ENCODE results near the gene AMDHD1. TPM values are rescaled to one million over a fixed set of nuclear protein-coding genes. Genes with fewer than 3 reads are reported as not detected.

The AMDHD1 gene
- total and polyA plus RNA-seq, 10 donors: 2.2 to 12.2 (median 3.0) TPM

DNA sequence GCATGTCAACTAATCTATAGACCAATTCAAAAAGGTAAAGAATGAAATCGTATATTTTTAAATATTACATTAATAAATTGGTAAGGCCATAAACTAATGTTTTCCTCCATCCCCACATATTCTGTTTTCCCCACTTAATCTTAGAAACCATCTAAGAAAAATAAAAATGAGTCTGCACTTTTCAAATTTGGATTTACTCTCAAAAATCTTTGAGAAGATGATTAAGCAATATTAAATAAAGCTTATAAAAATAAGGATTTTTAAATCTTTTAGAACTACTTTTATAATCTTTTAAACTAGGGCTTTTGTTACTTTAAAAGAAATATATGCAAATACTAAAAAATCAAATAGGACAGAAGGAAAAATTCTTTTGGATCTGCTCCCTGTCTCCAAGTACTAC, 63.6 kb downstream of the AMDHD1 start:
- DNase-seq: no peak
- intact Hi-C loops (cut with DNase I; ENCODE audit: low total_unique reads): no loop called here
- Histone ChIP-seq H3K9me3 (no peaks in the 10 kb centered on the region), H3K27me3 (replicated peaks in 1 of 7) (no peaks in the 10 kb centered on the region), H3K4me1 (no peaks in the 10 kb centered on the region), H3K4me3 (no peak overlapping the region), H3K27ac (no peak overlapping the region), H3K36me3 (peaks cover 0 to 100% (median 90%) of the 10 kb centered on the region in 6 donors)
- TF ChIP-seq POLR2A (IDR thresholded peaks at IDR 0.05) (no peak), POLR2AphosphoS5 (IDR thresholded peaks at IDR 0.05) (no peak)
- TF ChIP-seq, protein P1, sequence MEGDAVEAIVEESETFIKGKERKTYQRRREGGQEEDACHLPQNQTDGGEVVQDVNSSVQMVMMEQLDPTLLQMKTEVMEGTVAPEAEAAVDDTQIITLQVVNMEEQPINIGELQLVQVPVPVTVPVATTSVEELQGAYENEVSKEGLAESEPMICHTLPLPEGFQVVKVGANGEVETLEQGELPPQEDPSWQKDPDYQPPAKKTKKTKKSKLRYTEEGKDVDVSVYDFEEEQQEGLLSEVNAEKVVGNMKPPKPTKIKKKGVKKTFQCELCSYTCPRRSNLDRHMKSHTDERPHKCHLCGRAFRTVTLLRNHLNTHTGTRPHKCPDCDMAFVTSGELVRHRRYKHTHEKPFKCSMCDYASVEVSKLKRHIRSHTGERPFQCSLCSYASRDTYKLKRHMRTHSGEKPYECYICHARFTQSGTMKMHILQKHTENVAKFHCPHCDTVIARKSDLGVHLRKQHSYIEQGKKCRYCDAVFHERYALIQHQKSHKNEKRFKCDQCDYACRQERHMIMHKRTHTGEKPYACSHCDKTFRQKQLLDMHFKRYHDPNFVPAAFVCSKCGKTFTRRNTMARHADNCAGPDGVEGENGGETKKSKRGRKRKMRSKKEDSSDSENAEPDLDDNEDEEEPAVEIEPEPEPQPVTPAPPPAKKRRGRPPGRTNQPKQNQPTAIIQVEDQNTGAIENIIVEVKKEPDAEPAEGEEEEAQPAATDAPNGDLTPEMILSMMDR (IDR thresholded peaks at IDR 0.05 in 8 of 11, conservative IDR thresholded peaks at IDR 0.05 in 3 of 11): no peak
- WGBS, 5 donors: 91 to 97% (median 95%) methylated on average over 1 of the region's 1 CpG

DNA sequence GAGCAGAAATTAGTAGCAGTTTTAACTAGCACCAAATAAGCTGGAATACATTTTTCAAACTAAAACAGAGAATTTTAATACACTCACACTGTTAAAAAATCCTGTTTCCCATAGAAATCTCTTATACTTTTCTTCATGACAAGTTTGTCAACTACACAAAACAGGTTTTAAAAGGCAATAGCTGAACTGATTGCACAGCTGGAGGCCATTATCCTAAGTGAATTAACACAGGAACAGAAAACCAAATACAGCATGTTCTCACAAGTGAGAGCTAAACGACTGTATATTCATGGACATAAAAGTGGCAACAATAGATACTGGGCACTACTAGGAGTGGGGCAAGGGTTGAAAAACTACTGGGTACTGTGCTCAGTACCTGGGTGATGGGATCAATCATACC, 64.6 kb downstream of the AMDHD1 start:
- no peak for TF ChIP-seq POLR2A (IDR thresholded peaks at IDR 0.05)
- TF ChIP-seq POLR2AphosphoS5 (IDR thresholded peaks at IDR 0.05): no peak
- TF ChIP-seq, protein P1 (IDR thresholded peaks at IDR 0.05 in 8 of 11, conservative IDR thresholded peaks at IDR 0.05 in 3 of 11): no peak
- DNase-seq: no peak
- Histone ChIP-seq H3K9me3 (no peaks in the 10 kb centered on the region), H3K4me1 (no peaks in the 10 kb centered on the region), H3K4me3 (no peak overlapping the region), H3K27me3 (replicated peaks in 1 of 7) (no peaks in the 10 kb centered on the region), H3K27ac (no peak overlapping the region), H3K36me3 (peaks cover 0 to 100% (median 90%) of the 10 kb centered on the region in 6 donors)
- WGBS, 5 donors: 71 to 83% (median 78%) methylated on average over 1 of the region's 1 CpG
- intact Hi-C loops (cut with DNase I; ENCODE audit: low total_unique reads): no loop called here

DNA sequence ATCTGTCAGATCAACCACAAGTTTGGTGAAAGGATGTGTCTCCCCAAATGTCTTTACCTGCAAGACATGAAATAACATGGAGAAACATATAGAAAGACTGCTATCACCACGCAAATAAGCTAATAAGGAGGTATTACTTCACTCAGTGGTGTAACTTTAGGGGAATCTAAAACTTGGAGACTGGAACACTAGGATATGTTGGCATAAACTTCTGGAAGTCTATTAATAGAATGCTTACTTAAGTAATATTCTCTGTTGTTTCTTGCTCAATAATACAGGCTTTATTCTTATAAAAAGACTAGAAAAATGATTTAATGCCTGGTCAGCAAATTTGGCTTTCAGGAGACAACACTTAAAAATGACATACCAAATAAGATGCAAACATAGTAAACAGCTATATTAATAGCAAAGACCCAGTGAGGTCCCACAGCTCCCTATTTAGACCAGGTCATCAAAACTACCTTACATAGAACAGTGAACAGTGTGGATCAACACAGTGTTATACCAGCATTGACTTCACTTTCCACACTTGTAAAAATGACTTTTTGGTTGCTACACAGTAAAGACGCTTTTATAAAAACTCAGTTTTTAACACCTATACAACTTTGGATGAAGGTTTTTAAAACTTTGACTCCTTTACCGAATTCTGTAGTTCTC, 71.9 kb downstream of the AMDHD1 start:
- TF ChIP-seq POLR2AphosphoS5 (IDR thresholded peaks at IDR 0.05) (no peak), POLR2A (IDR thresholded peaks at IDR 0.05) (no peak)
- TF ChIP-seq, protein P1 (IDR thresholded peaks at IDR 0.05 in 8 of 11, conservative IDR thresholded peaks at IDR 0.05 in 3 of 11): no peak
- Histone ChIP-seq H3K36me3 (peaks cover 0 to 100% (median 84%) of the 10 kb centered on the region in 6 donors), H3K9me3 (no peaks in the 10 kb centered on the region), H3K27me3 (replicated peaks in 1 of 7) (no peaks in the 10 kb centered on the region), H3K4me1 (peaks cover 0 to 5% (median 4%) of the 10 kb centered on the region in 6 donors), H3K27ac (no peak overlapping the region), H3K4me3 (no peak overlapping the region)
- intact Hi-C loops (cut with DNase I; ENCODE audit: low total_unique reads): no loop called here
- 90 to 96% (median 94%) methylated on average over 3 of the region's 3 CpGs for WGBS, 5 donors
- no peak for DNase-seq

DNA sequence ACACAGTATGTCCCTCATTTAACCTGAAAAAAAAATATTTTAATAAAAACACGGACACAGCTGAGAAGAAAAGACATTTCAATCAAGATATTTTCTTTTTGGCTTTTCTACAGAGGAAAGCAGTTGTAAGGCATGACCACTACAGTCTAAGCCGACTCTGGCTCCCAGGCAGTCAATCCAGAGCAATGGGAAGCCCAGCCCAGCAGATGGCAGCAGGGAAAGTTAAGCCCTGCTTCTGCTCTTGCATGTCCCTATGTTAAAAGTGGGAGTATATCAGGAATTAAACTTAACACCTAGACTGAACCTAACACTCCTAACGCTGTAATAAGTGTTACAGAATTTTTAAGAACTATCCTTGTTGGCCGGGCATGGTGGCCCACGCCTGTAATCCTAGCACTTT, 72.5 kb downstream of the AMDHD1 start:
- Histone ChIP-seq H3K4me1 (peaks cover 0 to 9% (median 7%) of the 10 kb centered on the region in 6 donors), H3K4me3 (no peak overlapping the region), H3K9me3 (no peaks in the 10 kb centered on the region), H3K27me3 (replicated peaks in 1 of 7) (no peaks in the 10 kb centered on the region), H3K27ac (no peak overlapping the region), H3K36me3 (peaks cover 0 to 100% (median 80%) of the 10 kb centered on the region in 6 donors)
- 81 to 89% (median 88%) methylated on average over 5 of the region's 5 CpGs for WGBS, 5 donors
- intact Hi-C loops (cut with DNase I; ENCODE audit: low total_unique reads): no loop called here
- TF ChIP-seq POLR2A (IDR thresholded peaks at IDR 0.05): no peak
- TF ChIP-seq, protein P1 (IDR thresholded peaks at IDR 0.05 in 8 of 11, conservative IDR thresholded peaks at IDR 0.05 in 3 of 11): peak in 3 of 11 experiments; percentile 10 to 34 (median 13)
- no peak for DNase-seq

Other genes starting within 250 kb of the AMDHD1 start
- gene NTN4, start 152.6 kb upstream of the AMDHD1 start, total RNA-seq: 100 to 1,000 TPM; 207 to 482 (median 350) TPM
- gene NTN4, start 152.6 kb upstream of the AMDHD1 start, polyA plus RNA-seq: 10 to 100 TPM; 17.6 to 54.0 (median 22.9) TPM
- gene SNRPF, start 84.4 kb upstream of the AMDHD1 start, total RNA-seq: 10 to 100 TPM in 6 of 7 donors, 1 to 10 TPM in 1; 5.6 to 19.4 (median 17.7) TPM
- 10 to 100 TPM; 35.7 to 50.3 (median 44.4) TPM for gene SNRPF, start 84.4 kb upstream of the AMDHD1 start, polyA plus RNA-seq
- gene CCDC38, start 717 bp upstream of the AMDHD1 start, total RNA-seq: 1 to 10 TPM in 3 of 7 donors, under 1 TPM in 3, not detected in 1; 0.34 to 2.1 (median 1.2) TPM
- gene CCDC38, start 717 bp upstream of the AMDHD1 start, polyA plus RNA-seq: 1 to 10 TPM in 1 of 3 donors, under 1 TPM in 2; 0.46 to 1.2 (median 0.65) TPM
- gene HAL, start 53.0 kb downstream of the AMDHD1 start, total RNA-seq: 10 to 100 TPM in 4 of 7 donors, 1 to 10 TPM in 3; 4.6 to 27.3 (median 11.7) TPM
- gene HAL, start 53.0 kb downstream of the AMDHD1 start, polyA plus RNA-seq: 1 to 10 TPM in 1 of 3 donors, under 1 TPM in 2; 0.24 to 1.9 (median 0.72) TPM
- 100 to 1,000 TPM in 4 of 7 donors, 10 to 100 TPM in 3; 79.0 to 183 (median 103) TPM for gene LTA4H, start 92.3 kb downstream of the AMDHD1 start, total RNA-seq
- 10 to 100 TPM; 58.0 to 75.3 (median 62.9) TPM for gene LTA4H, start 92.3 kb downstream of the AMDHD1 start, polyA plus RNA-seq

Measured in spleen (tissue), 11 donors.